ACC112 (cell line): ENCODE results near the gene EIF5AL1.
A peak's percentile ranks its signal among the peaks of the same experiment; 100 is the strongest.

Experiments used
- H2AFZ ChIP-seq: fragments of 200-600 bp; sonication (generic); one replicate; pipeline ENCODE4 v1.6.0; 2017; ENCODE audit warnings: antibody characterized with exemption, low read length; ENCODE audit not compliant: unreplicated experiment
- H3K27ac ChIP-seq: fragments of 200-600 bp; sonication (generic); 2 replicates; pipeline ENCODE4 v1.5.1; 2014; ENCODE audit warnings: low read depth, mild to moderate bottlenecking, antibody characterized with exemption, low read length, moderate library complexity
- H3K27me3 ChIP-seq: fragments of 200-600 bp; sonication (generic); 2 replicates; pipeline ENCODE4 v1.6.1; 2014; ENCODE audit warnings: mild to moderate bottlenecking, antibody characterized with exemption, low read length, moderate library complexity, mixed read lengths; ENCODE audit not compliant: insufficient read depth
- H3K36me3 ChIP-seq: fragments of 200-600 bp; sonication (generic); 2 replicates; pipeline ENCODE4 v1.6.1; 2016; ENCODE audit warnings: mild to moderate bottlenecking, antibody characterized with exemption, low read length, moderate library complexity, mixed read lengths; ENCODE audit not compliant: insufficient read depth
- H3K4me1 ChIP-seq: fragments of 200-600 bp; sonication (generic); one replicate; pipeline ENCODE4 v1.6.1; 2016; ENCODE audit warnings: low read length, mixed read lengths; ENCODE audit not compliant: insufficient read depth, unreplicated experiment, control insufficient read depth
- H3K4me3 ChIP-seq: fragments of 200-600 bp; sonication (generic); 2 replicates; pipeline ENCODE4 v1.5.1; 2014; ENCODE audit warnings: mild to moderate bottlenecking, low read depth, low read length
- H3K79me2 ChIP-seq: fragments of 200-600 bp; sonication (generic); one replicate; pipeline ENCODE4 v1.6.0; 2016; ENCODE audit warnings: low read length; ENCODE audit not compliant: control insufficient read depth, unreplicated experiment, insufficient read depth

Gene EIF5AL1

GRCh38 chr10:79475119-79475653, 37.1 kb upstream of the EIF5AL1 start:
- Histone ChIP-seq H3K27me3 (peaks cover 11% of the 10 kb centered on the region; the same call in 1 of the 2 replicates), H3K4me3 (no peak overlapping the region), H3K36me3 (no peaks in the 10 kb centered on the region), H3K79me2 (no peaks in the 10 kb centered on the region), H3K27ac (no peak overlapping the region), H3K4me1 (no peaks in the 10 kb centered on the region), H2AFZ (no peak overlapping the region)

GRCh38 chr10:79475877-79476276, 36.5 kb upstream of the EIF5AL1 start:
- Histone ChIP-seq H2AFZ (no peak overlapping the region), H3K4me3 (no peak overlapping the region), H3K79me2 (no peaks in the 10 kb centered on the region), H3K27me3 (peaks cover 11% of the 10 kb centered on the region; the same call in 1 of the 2 replicates), H3K36me3 (no peaks in the 10 kb centered on the region), H3K4me1 (no peaks in the 10 kb centered on the region), H3K27ac (no peak overlapping the region)

- no peak overlapping the region for H2AFZ ChIP-seq
- H3K27ac ChIP-seq: no peak overlapping the region
- peaks cover 11% of the 10 kb centered on the region; the same call in 1 of the 2 replicates for H3K27me3 ChIP-seq
- no peaks in the 10 kb centered on the region for H3K79me2 ChIP-seq
- H3K36me3 ChIP-seq: no peaks in the 10 kb centered on the region
- no peaks in the 10 kb centered on the region for H3K4me1 ChIP-seq
- no peak overlapping the region for H3K4me3 ChIP-seq
Observed at GRCh38 chr10:79476645-79477044, 35.7 kb upstream of the EIF5AL1 start.

- no peaks in the 10 kb centered on the region for H3K36me3 ChIP-seq
- no peak overlapping the region for H3K27ac ChIP-seq
- H3K4me1 ChIP-seq: no peaks in the 10 kb centered on the region
- no peaks in the 10 kb centered on the region for H3K79me2 ChIP-seq
- no peak overlapping the region for H2AFZ ChIP-seq
- H3K4me3 ChIP-seq: no peak overlapping the region
- H3K27me3 ChIP-seq: peaks cover 11% of the 10 kb centered on the region; the same call in 1 of the 2 replicates
Observed at GRCh38 chr10:79477456-79477855, 34.9 kb upstream of the EIF5AL1 start.

GRCh38 chr10:79479283-79479909, 32.9 kb upstream of the EIF5AL1 start:
- no peak overlapping the region for H3K4me3 ChIP-seq
- no peaks in the 10 kb centered on the region for H3K79me2 ChIP-seq
- peaks cover 11% of the 10 kb centered on the region for H3K4me1 ChIP-seq
- no peak overlapping the region for H2AFZ ChIP-seq
- H3K27me3 ChIP-seq: peaks cover 11% of the 10 kb centered on the region; the same call in 1 of the 2 replicates
- H3K27ac ChIP-seq: no peak overlapping the region
- H3K36me3 ChIP-seq: no peaks in the 10 kb centered on the region

GRCh38 chr10:79482304-79482703, 30.0 kb upstream of the EIF5AL1 start:
- Histone ChIP-seq H3K79me2 (no peaks in the 10 kb centered on the region), H3K27me3 (no peaks in the 10 kb centered on the region), H3K27ac (no peak overlapping the region), H3K4me1 (peaks cover 12% of the 10 kb centered on the region), H2AFZ (peak overlapping the region; percentile 9), H3K4me3 (no peak overlapping the region), H3K36me3 (no peaks in the 10 kb centered on the region)

- no peaks in the 10 kb centered on the region for H3K27me3 ChIP-seq
- H3K27ac ChIP-seq: no peak overlapping the region
- H3K4me3 ChIP-seq: no peak overlapping the region
- H3K4me1 ChIP-seq: peaks cover 15% of the 10 kb centered on the region
- H3K36me3 ChIP-seq: no peaks in the 10 kb centered on the region
- no peaks in the 10 kb centered on the region for H3K79me2 ChIP-seq
- peak overlapping the region; percentile 9 for H2AFZ ChIP-seq
Observed at GRCh38 chr10:79482741-79483140, 29.6 kb upstream of the EIF5AL1 start.

- Histone ChIP-seq H3K36me3 (no peaks in the 10 kb centered on the region), H3K4me1 (peaks cover 20% of the 10 kb centered on the region), H2AFZ (peak overlapping the region; percentile 82), H3K27me3 (no peaks in the 10 kb centered on the region), H3K79me2 (no peaks in the 10 kb centered on the region), H3K27ac (no peak overlapping the region), H3K4me3 (no peak overlapping the region)
Observed at GRCh38 chr10:79483299-79483698, 29.0 kb upstream of the EIF5AL1 start.

GRCh38 chr10:79483948-79484347, 28.4 kb upstream of the EIF5AL1 start:
- H3K4me1 ChIP-seq: peaks cover 26% of the 10 kb centered on the region
- no peak overlapping the region for H3K27ac ChIP-seq
- H3K36me3 ChIP-seq: no peaks in the 10 kb centered on the region
- no peaks in the 10 kb centered on the region for H3K79me2 ChIP-seq
- H3K27me3 ChIP-seq: no peaks in the 10 kb centered on the region
- H3K4me3 ChIP-seq: no peak overlapping the region
- H2AFZ ChIP-seq: peak overlapping the region; percentile 82

GRCh38 chr10:79484476-79484875, 27.9 kb upstream of the EIF5AL1 start:
- Histone ChIP-seq H3K4me3 (no peak overlapping the region), H3K4me1 (peaks cover 28% of the 10 kb centered on the region), H3K27ac (no peak overlapping the region), H3K27me3 (no peaks in the 10 kb centered on the region), H2AFZ (peak overlapping the region; percentile 82), H3K36me3 (no peaks in the 10 kb centered on the region), H3K79me2 (no peaks in the 10 kb centered on the region)
